Body of pancreas (tissue), 4 donors: ENCODE results near the gene ZBTB20. TPM values are rescaled to one million over a fixed set of nuclear protein-coding genes. Genes with fewer than 3 reads are reported as not detected.

Experiments used
- ATAC-seq: fragments of 150-250 bp; one replicate; pipeline ENCODE4 v1.9.1; 2016
- DNase-seq, 4 donors: peaks; one replicate each; pipeline ENCODE4 v3.0.0-alpha.2; 2019
- H3K27ac ChIP-seq, 4 donors: fragments of 200-600 bp; sonication (generic); 1 replicate in 3 of 4; 2 replicates in 1 of 4; pipeline versions ENCODE4 v1.5.1 to v1.6.1; 2016 to 2019; ENCODE audit warnings: mild to moderate bottlenecking in 1 of 4, mixed read lengths in 1 of 4, moderate library complexity in 1 of 4
- H3K27me3 ChIP-seq, 2 donors: fragments of 200-600 bp; sonication (generic); one replicate each; pipeline ENCODE4 v1.6.0; 2016; ENCODE audit warnings: mild to moderate bottlenecking in 1 of 2
- H3K36me3 ChIP-seq, 2 donors: fragments of 200-600 bp; sonication (generic); replicated peaks in 1 of 2; 2 replicates each; pipeline ENCODE4 v1.5.1; 2016; ENCODE audit warnings: low read depth in 2 of 2; ENCODE audit not compliant: insufficient read depth in 1 of 2
- H3K4me1 ChIP-seq: fragments of 200-600 bp; sonication (generic); one replicate; pipeline ENCODE4 v1.6.0; 2016
- H3K4me3 ChIP-seq, 2 donors: fragments of 200-600 bp; sonication (generic); 1 replicate in 1 of 2; 2 replicates in 1 of 2; pipeline ENCODE4 v1.5.1; 2016 to 2019
- H3K9me3 ChIP-seq, 3 donors: fragments of 200-600 bp; sonication (generic); 1 replicate in 2 of 3; 2 replicates in 1 of 3; pipeline ENCODE4 v1.5.1; 2016
- CTCF ChIP-seq, 7 experiments: fragments of 450-650 bp in 4 of 7; fragments of 200-600 bp in 3 of 7; sonication (generic) in 3 of 7; IDR thresholded peaks; one replicate each; pipeline ENCODE4 v1.5.1; 2016 to 2019; ENCODE audit warnings: antibody characterized with exemption in 7 of 7
- POLR2A ChIP-seq, 3 donors: fragments of 450-650 bp; IDR thresholded peaks; one replicate each; pipeline ENCODE4 v1.6.1; 2016; ENCODE audit warnings: antibody characterized with exemption in 3 of 3, mild to moderate bottlenecking in 2 of 3
- WGBS, 2 donors: methylation state at CpG; one replicate each; pipeline ENCODE4 v1.1.5; 2017; 5-methylcytosine and 5-hydroxymethylcytosine counted together
- intact Hi-C: fragments of 100-400 bp; cut with DNase I; formaldehyde crosslinking; loops from one replicate; pipeline ENCODE4 v1.15.1; 2023
- total RNA-seq, 2 donors: library from RNA; depleted of rRNA; stranded (reverse); fragments of >200 nt; gene quantifications; one replicate each; pipeline ENCODE4 v1.1.0, GENCODE V29; 2016

ZBTB20 gene
- total RNA-seq, 2 donors from 2014 or later, result 48.3 to 77.1 TPM

GRCh38 chr3:114694251-114694650 lies 452.8 kb downstream of the ZBTB20 start:
- WGBS, 2 donors, result 92 to 96% methylated on average over 1 of the region's 1 CpG

GRCh38 chr3:114691871-114692270 lies 455.2 kb downstream of the ZBTB20 start:
- Histone ChIP-seq H3K27me3 (no peaks in the 10 kb centered on the region), H3K27ac (no peak overlapping the region), H3K36me3 (no peaks in the 10 kb centered on the region), H3K9me3 (no peaks in the 10 kb centered on the region), H3K4me3 (no peak overlapping the region), H3K4me1 (no peaks in the 10 kb centered on the region)
- ATAC-seq (no peak), DNase-seq (no peak)
- TF ChIP-seq POLR2A (IDR thresholded peaks at IDR 0.05), result no peak
- TF ChIP-seq CTCF (IDR thresholded peaks at IDR 0.05), result no peak
- WGBS, 2 donors, result 60 to 71% methylated on average over 3 of the region's 3 CpGs
- intact Hi-C loops, result no loop called here

More at GRCh38 chr3:114694251-114694650, 452.8 kb downstream of the ZBTB20 start:
- no peaks in the 10 kb centered on the region for H3K27me3 ChIP-seq
- no peaks in the 10 kb centered on the region for H3K36me3 ChIP-seq
- intact Hi-C loops, result no loop called here
- no peaks in the 10 kb centered on the region for H3K4me1 ChIP-seq
- H3K4me3 ChIP-seq, result no peak overlapping the region
- H3K9me3 ChIP-seq, result no peaks in the 10 kb centered on the region
- TF ChIP-seq CTCF (IDR thresholded peaks at IDR 0.05) (no peak), POLR2A (IDR thresholded peaks at IDR 0.05) (no peak)
- no peak overlapping the region for H3K27ac ChIP-seq
- DNase-seq (no peak), ATAC-seq (no peak)

- H3K9me3 ChIP-seq, result no peaks in the 10 kb centered on the region
- 97% methylated on average over 1 of the region's 1 CpG for WGBS, 2 donors
- DNase-seq (no peak), ATAC-seq (no peak)
- H3K27ac ChIP-seq, result no peak overlapping the region
- no peak overlapping the region for H3K4me3 ChIP-seq
- no peaks in the 10 kb centered on the region for H3K36me3 ChIP-seq
- no peaks in the 10 kb centered on the region for H3K4me1 ChIP-seq
- TF ChIP-seq CTCF (IDR thresholded peaks at IDR 0.05), result no peak
- no peak for TF ChIP-seq POLR2A (IDR thresholded peaks at IDR 0.05)
- no peaks in the 10 kb centered on the region for H3K27me3 ChIP-seq
- intact Hi-C loops, result no loop called here
Observed at GRCh38 chr3:114690911-114691310, 456.2 kb downstream of the ZBTB20 start.

GRCh38 chr3:114687151-114687550 lies 459.9 kb downstream of the ZBTB20 start:
- Histone ChIP-seq H3K27ac (no peak overlapping the region), H3K36me3 (no peaks in the 10 kb centered on the region), H3K4me3 (no peak overlapping the region), H3K27me3 (no peaks in the 10 kb centered on the region), H3K9me3 (no peaks in the 10 kb centered on the region), H3K4me1 (no peaks in the 10 kb centered on the region)
- ATAC-seq (no peak), DNase-seq (no peak)
- WGBS, 2 donors, result 85 to 88% methylated on average over 3 of the region's 3 CpGs
- intact Hi-C loops, result no loop called here
- TF ChIP-seq POLR2A (IDR thresholded peaks at IDR 0.05) (no peak), CTCF (IDR thresholded peaks at IDR 0.05) (no peak)

GRCh38 chr3:114686621-114687020 lies 460.5 kb downstream of the ZBTB20 start:
- H3K27me3 ChIP-seq, result no peaks in the 10 kb centered on the region
- WGBS, 2 donors, result 66 to 72% methylated on average over 4 of the region's 4 CpGs
- no peak for ATAC-seq

More at GRCh38 chr3:114686621-114687020, 460.5 kb downstream of the ZBTB20 start:
- TF ChIP-seq CTCF (IDR thresholded peaks at IDR 0.05), result no peak
- H3K27ac ChIP-seq, result no peak overlapping the region
- H3K4me1 ChIP-seq, result no peaks in the 10 kb centered on the region
- H3K36me3 ChIP-seq, result no peaks in the 10 kb centered on the region
- intact Hi-C loops, result no loop called here
- DNase-seq, result no peak
- H3K9me3 ChIP-seq, result no peaks in the 10 kb centered on the region
- H3K4me3 ChIP-seq, result no peak overlapping the region
